B cell (primary cell): ENCODE measurements around the gene PCYOX1L. TPM values are rescaled to one million over a fixed set of nuclear protein-coding genes. Genes with fewer than 3 reads are reported as not detected.

ENCODE experiments used
- ATAC-seq: fragments of 200-7000 bp; cut with Tn5 transposase; one replicate; pipeline ENCODE4 v1.10.0; 2021; ENCODE audit warnings: low read depth, mild to moderate bottlenecking, moderate number of reproducible peaks, moderate library complexity
- CTCF ChIA-PET: fragments of 350-600 bp; sonication (Branson Sonifier 250); formaldehyde crosslinking; loops from one replicate; lab custom pipeline; 2021; ENCODE audit warnings: antibody characterized with exemption, inconsistent platforms; lab: Charles Lee
- POLR2A ChIA-PET: fragments of 350-600 bp; sonication (Branson Sonifier 250); formaldehyde crosslinking; loops from one replicate; lab custom pipeline; 2021; ENCODE audit warnings: antibody characterized with exemption; lab: Charles Lee
- DNase-seq: peaks from one replicate; pipeline ENCODE4 v3.0.0; 2013
- H2AFZ ChIP-seq: 2 replicates; pipeline ENCODE4 v1.6.1; 2012; ENCODE audit warnings: mild to moderate bottlenecking, low read depth, low read length; ENCODE audit not compliant: insufficient read depth, poor library complexity, severe bottlenecking
- H3K27ac ChIP-seq, 2 donors: 1 replicate in 1 of 2; 2 replicates in 1 of 2; pipeline ENCODE4 v1.5.1; 2012 to 2013; ENCODE audit warnings: low read length in 2 of 2, mild to moderate bottlenecking in 2 of 2, moderate library complexity in 1 of 2
- H3K27me3 ChIP-seq, 4 experiments: fragments of 200-600 bp in 1 of 4; sonication (generic) in 1 of 4; replicated peaks in 1 of 4; 1 replicate in 2 of 4; 2 replicates in 2 of 4; pipeline versions ENCODE4 v1.6.1 to v1.7.0; 2013 to 2016; ENCODE audit warnings: low read length in 3 of 4, mild to moderate bottlenecking in 2 of 4, mixed read lengths in 1 of 4, moderate library complexity in 1 of 4; ENCODE audit not compliant: insufficient read depth in 4 of 4, control insufficient read depth in 3 of 4; ENCODE audit errors: control extremely low read depth in 1 of 4
- H3K36me3 ChIP-seq, 2 experiments: replicated peaks in 1 of 2; 1 replicate in 1 of 2; 2 replicates in 1 of 2; pipeline versions ENCODE4 v1.6.1 to v1.7.1; 2013; ENCODE audit warnings: low read length in 1 of 2; ENCODE audit not compliant: insufficient read depth in 2 of 2, control insufficient read depth in 1 of 2; ENCODE audit errors: control extremely low read depth in 1 of 2, extremely low read depth in 1 of 2
- H3K4me1 ChIP-seq, 2 donors: fragments of 200-600 bp in 1 of 2; sonication (generic) in 1 of 2; 1 replicate in 1 of 2; 2 replicates in 1 of 2; pipeline versions ENCODE4 v1.5.1 to v1.6.1; 2013 to 2017; ENCODE audit warnings: low read length in 2 of 2; ENCODE audit not compliant: control insufficient read depth in 2 of 2, insufficient read depth in 2 of 2
- H3K4me2 ChIP-seq: replicated peaks from 2 replicates; pipeline ENCODE3; 2012; ENCODE audit warnings: mild to moderate bottlenecking, low read depth, low read length; ENCODE audit not compliant: poor library complexity, severe bottlenecking
- H3K4me3 ChIP-seq, 5 experiments: fragments of 200-600 bp in 1 of 5; sonication (generic) in 1 of 5; 1 replicate in 3 of 5; 2 replicates in 2 of 5; pipeline versions ENCODE4 v1.5.1 to v1.7.0; 2011 to 2016; ENCODE audit warnings: low read length in 4 of 5, mild to moderate bottlenecking in 4 of 5, low read depth in 2 of 5, control low read depth in 1 of 5, moderate library complexity in 1 of 5; ENCODE audit not compliant: insufficient read depth in 1 of 5; ENCODE audit errors: control extremely low read depth in 1 of 5, extremely low read depth in 1 of 5
- H3K79me2 ChIP-seq: fragments of 200-600 bp; sonication (generic); one replicate; pipeline ENCODE4 v1.6.0; 2016; ENCODE audit warnings: low read length; ENCODE audit not compliant: control insufficient read depth, insufficient read depth
- H3K9ac ChIP-seq: fragments of 200-600 bp; sonication (generic); 2 replicates; pipeline ENCODE4 v1.6.1; 2017; ENCODE audit warnings: mild to moderate bottlenecking, low read length, moderate library complexity
- H3K9me3 ChIP-seq, 3 donors: one replicate each; pipeline versions ENCODE4 v1.6.1 to v1.7.1; 2013; ENCODE audit warnings: low read length in 2 of 3; ENCODE audit not compliant: control insufficient read depth in 2 of 3, insufficient read depth in 1 of 3; ENCODE audit errors: control extremely low read depth in 1 of 3
- H4K20me1 ChIP-seq: 2 replicates; pipeline ENCODE4 v1.6.0; 2012; ENCODE audit warnings: mild to moderate bottlenecking, low read length; ENCODE audit not compliant: insufficient read depth, control insufficient read depth, poor library complexity, severe bottlenecking
- H3K27ac Mint-ChIP-seq: one replicate; pipeline ENCODE4 v1.8.0; 2021; ENCODE audit warnings: mixed read lengths
- H3K27me3 Mint-ChIP-seq: one replicate; pipeline ENCODE4 v1.8.0; 2021; ENCODE audit warnings: mixed read lengths
- H3K4me1 Mint-ChIP-seq: one replicate; pipeline ENCODE4 v1.8.0; 2021; ENCODE audit warnings: mixed read lengths
- H3K4me3 Mint-ChIP-seq: one replicate; pipeline ENCODE4 v1.8.0; 2021; ENCODE audit warnings: mixed read lengths
- H3K9me3 Mint-ChIP-seq: one replicate; pipeline ENCODE4 v1.8.0; 2022; ENCODE audit warnings: mixed read lengths; ENCODE audit not compliant: insufficient read depth
- CTCF ChIP-seq: fragments of 200-600 bp; IDR thresholded peaks from one replicate; pipeline ENCODE4 v1.8.0; 2022; ENCODE audit warnings: antibody characterized with exemption, mild to moderate bottlenecking
- EZH2 ChIP-seq: IDR thresholded peaks from 2 replicates; pipeline ENCODE4 v1.6.1; 2012; ENCODE audit warnings: borderline replicate concordance, low read depth, mild to moderate bottlenecking, moderate library complexity, low read length; ENCODE audit not compliant: insufficient read depth, poor library complexity, severe bottlenecking
- WGBS: methylation state at CpG from one replicate; pipeline ENCODE4 v1.1.5; 2013; ENCODE audit warnings: missing lambda C conversion rate; ENCODE audit not compliant: insufficient coverage; 5-methylcytosine and 5-hydroxymethylcytosine counted together
- intact Hi-C: fragments of 100-400 bp; cut with micrococcal nuclease; formaldehyde crosslinking; loops from one replicate; pipeline ENCODE4 v1.10.0; 2022
- polyA plus RNA-seq: library from polyadenylated mRNA; depleted of rRNA; stranded (reverse); fragments of >200 nt; gene quantifications from 2 replicates; pipeline ENCODE4 v1.2.3, GENCODE V29; 2012
- total RNA-seq, 2 donors: library from RNA; stranded (reverse); fragments of 120-200 nt in 1 of 2; gene quantifications; 1 replicate in 1 of 2; 2 replicates in 1 of 2; pipeline versions ENCODE4 v1.2.3 to v1.2.4, GENCODE V29; 2013 to 2022

PCYOX1L gene
- total and polyA plus RNA-seq, 2 donors (not counting 1 experiment from before 2014, with no cell fraction given): 11.7 to 19.4 TPM

DNA sequence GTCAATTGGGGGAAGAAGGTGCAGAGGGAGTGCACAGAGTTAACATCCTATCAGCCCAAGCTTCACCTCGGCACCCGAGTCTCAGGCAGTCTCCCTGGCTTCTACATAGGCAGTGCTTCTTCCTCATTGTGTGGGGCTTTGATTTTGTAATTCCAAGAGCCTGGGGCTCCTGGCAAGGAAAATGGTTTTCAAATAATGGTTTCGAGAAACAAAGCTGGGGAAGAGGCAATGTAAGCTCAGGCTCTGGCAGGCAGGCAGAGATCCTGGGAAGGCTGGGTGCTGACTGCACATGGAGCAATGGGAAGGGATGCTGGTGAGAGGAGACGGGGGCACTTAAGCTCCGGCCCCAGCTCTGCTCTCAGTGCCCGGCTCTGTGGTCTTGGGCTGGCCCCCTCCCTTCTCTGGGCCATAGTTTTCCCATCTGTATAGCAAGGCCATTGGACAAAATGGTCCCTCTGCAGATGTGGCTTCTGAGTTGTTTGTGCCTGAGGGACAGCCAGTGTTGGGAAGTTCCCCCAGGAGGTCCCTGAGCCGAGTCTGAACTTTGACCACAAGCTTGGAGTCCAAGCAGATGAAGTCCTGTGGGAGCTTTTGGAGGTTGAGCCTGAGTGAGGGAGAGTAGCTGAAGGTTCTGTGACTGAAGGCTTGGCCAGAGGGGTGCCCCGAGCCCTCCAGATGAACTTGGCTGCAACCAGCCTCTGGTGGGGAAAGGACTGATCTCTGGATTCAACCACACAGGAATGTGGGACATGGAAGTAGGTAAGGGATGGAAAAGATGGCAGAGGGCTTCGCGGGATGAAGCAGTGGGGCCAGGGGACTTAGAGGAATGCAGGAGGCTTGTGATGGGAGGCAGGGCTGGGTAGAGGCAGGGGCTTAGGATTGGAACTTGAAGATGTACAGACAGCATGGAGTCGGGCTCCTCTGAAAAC lies 49.7 kb downstream of the PCYOX1L start:
- Histone ChIP-seq H3K4me1 (no peaks in the 10 kb centered on the region), H3K36me3 (no peaks in the 10 kb centered on the region), H3K4me2 (no peak overlapping the region), H3K27me3 (peaks cover 0 to 3% (median 0%) of the 10 kb centered on the region in 4 experiments), H3K9ac (no peak overlapping the region), H3K79me2 (no peaks in the 10 kb centered on the region), H3K9me3 (peaks cover 0 to 2% (median 0%) of the 10 kb centered on the region in 3 donors), H3K27ac (no peak overlapping the region), H4K20me1 (no peaks in the 10 kb centered on the region), H3K4me3 (no peak overlapping the region), H2AFZ (no peak overlapping the region)
- Mint-ChIP-seq H3K4me3 (no peak overlapping the region), H3K4me1 (no peaks in the 10 kb centered on the region), H3K27me3 (peaks cover 12% of the 10 kb centered on the region), H3K9me3 (no peaks in the 10 kb centered on the region), H3K27ac (no peak overlapping the region)
- DNase-seq: no peak
- intact Hi-C loops: no loop called here
- no peak for ATAC-seq
- CTCF ChIA-PET: no interaction called here
- 93% methylated on average over 11 of the region's 11 CpGs for WGBS
- POLR2A ChIA-PET: no interaction called here
- no peak for TF ChIP-seq CTCF
- no peak for TF ChIP-seq EZH2
